HCT116 (cell line): ENCODE data around the gene CYB5D1.

Experiments used
- CEBPB ChIP-seq: IDR thresholded peaks from 2 replicates; pipeline ENCODE4 v1.6.1; 2012; ENCODE audit warnings: low read depth
- POLR2AphosphoS5 ChIP-seq: IDR thresholded peaks from 2 replicates; pipeline ENCODE4 v1.6.1; 2011; ENCODE audit warnings: mild to moderate bottlenecking, low read depth, low read length, moderate library complexity
- ZFX ChIP-seq: fragments of 450-650 bp; IDR thresholded peaks from 2 replicates; pipeline ENCODE4 v1.6.1; 2017
- TF ChIP-seq, protein P1 (sequence below), 3 experiments: fragments of 200-600 bp in 1 of 3; sonication (generic) in 1 of 3; IDR thresholded peaks in 2 of 3; conservative IDR thresholded peaks in 1 of 3; 2 replicates each; pipeline ENCODE4 v1.5.1; 2012 to 2017; ENCODE audit warnings: low read depth in 2 of 3, low read length in 2 of 3, antibody characterized with exemption in 1 of 3, borderline replicate concordance in 1 of 3, control low read depth in 1 of 3, mild to moderate bottlenecking in 1 of 3, mixed read lengths in 1 of 3, mixed run types in 1 of 3, moderate library complexity in 1 of 3; ENCODE audit not compliant: insufficient read depth in 1 of 3
- TF ChIP-seq, protein P2 (sequence below): IDR thresholded peaks from 2 replicates; pipeline ENCODE4 v1.6.1; 2012

DNA sequence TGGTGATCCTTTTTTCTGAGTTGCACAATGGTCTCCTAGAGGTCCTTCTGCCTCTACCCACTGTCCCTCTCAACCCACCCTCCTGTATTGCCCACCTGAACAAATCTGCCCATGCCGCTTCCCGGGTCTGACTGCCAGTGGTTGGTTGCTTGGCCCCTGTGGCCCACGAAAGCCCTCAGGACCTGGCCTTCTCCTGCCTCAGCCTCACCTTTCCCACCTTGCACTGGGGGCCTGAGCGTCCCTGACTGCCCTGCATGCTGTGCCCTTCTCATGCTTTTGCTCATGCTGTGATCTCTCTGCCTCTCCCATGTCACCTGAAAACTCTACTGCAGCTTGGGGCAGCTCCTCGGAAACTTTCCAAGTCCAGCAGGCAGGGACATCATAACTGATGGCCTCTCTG is 37.6 kb upstream of the CYB5D1 start:
- TF ChIP-seq, protein P1, sequence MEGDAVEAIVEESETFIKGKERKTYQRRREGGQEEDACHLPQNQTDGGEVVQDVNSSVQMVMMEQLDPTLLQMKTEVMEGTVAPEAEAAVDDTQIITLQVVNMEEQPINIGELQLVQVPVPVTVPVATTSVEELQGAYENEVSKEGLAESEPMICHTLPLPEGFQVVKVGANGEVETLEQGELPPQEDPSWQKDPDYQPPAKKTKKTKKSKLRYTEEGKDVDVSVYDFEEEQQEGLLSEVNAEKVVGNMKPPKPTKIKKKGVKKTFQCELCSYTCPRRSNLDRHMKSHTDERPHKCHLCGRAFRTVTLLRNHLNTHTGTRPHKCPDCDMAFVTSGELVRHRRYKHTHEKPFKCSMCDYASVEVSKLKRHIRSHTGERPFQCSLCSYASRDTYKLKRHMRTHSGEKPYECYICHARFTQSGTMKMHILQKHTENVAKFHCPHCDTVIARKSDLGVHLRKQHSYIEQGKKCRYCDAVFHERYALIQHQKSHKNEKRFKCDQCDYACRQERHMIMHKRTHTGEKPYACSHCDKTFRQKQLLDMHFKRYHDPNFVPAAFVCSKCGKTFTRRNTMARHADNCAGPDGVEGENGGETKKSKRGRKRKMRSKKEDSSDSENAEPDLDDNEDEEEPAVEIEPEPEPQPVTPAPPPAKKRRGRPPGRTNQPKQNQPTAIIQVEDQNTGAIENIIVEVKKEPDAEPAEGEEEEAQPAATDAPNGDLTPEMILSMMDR (IDR thresholded peaks at IDR 0.05 in 2 of 3, conservative IDR thresholded peaks at IDR 0.05 in 1 of 3; ENCODE audit: borderline replicate concordance in 1 of 3, insufficient read depth in 1 of 3, low read depth in 2 of 3, low read length in 2 of 3), result no peak
- TF ChIP-seq POLR2AphosphoS5, result no peak
- TF ChIP-seq, protein P2, sequence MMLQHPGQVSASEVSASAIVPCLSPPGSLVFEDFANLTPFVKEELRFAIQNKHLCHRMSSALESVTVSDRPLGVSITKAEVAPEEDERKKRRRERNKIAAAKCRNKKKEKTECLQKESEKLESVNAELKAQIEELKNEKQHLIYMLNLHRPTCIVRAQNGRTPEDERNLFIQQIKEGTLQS, result no peak
- no peak for TF ChIP-seq ZFX
- TF ChIP-seq CEBPB, result no peak
